Measurements from ENCODE around the gene CXorf49B. TPM values are rescaled to one million over a fixed set of nuclear protein-coding genes. Genes with fewer than 3 reads are reported as not detected.
"Not testable (repeated sequence)": the region's sequence is repeated elsewhere in the genome, so short reads cannot be mapped to it uniquely, and the experiment has no call there.

The CXorf49B gene
- polyA plus RNA-seq, 1 experiment = not detected

DNA sequence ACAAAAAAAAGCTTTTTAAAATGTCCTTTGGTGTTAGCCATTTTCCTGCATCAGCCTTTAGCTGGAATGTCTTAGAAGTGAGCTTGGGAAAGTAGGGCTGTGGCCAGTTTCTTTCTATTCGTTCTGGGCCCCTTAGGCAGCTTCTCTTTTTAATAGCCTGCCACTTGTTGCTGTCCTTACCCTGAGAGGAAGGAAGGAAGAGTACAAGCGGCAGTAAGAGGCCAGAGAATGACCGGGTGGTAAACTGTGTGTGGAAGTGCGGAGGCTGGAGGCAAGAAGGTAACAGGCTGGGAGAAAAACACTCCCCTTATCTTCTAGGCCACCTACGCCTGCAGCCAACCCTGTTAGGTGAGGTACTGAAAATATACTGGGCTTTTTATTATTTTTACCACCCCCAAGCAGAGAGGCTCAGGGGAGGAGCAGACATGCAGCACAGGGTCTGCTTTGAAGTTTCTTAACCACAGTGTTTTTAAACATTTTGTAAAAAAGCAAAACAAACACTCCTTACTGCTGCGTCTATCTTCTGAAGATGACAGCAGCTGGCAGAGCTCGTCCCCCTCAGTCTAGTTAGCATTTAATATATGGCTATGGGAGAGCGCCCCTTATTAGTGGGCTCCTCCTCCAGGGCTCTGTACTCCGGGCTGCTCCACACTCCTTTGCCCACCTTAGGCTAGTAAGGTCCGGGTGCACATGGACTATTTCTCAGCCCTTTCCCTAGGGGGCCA, 19.2 kb downstream of the CXorf49B start:
- H3K4me3 ChIP-seq (ENCODE audit: low read depth, low read length); H3K9me3 ChIP-seq (ENCODE audit: control insufficient read depth, insufficient read depth, low read length); CTCF ChIA-PET; POLR2A ChIA-PET; H3K27ac ChIP-seq (ENCODE audit: low read depth, low read length); H3K27me3 ChIP-seq (ENCODE audit: control insufficient read depth, insufficient read depth, low read length); DNase-seq (ENCODE audit: low read depth, low spot score): not testable (repeated sequence)

DNA sequence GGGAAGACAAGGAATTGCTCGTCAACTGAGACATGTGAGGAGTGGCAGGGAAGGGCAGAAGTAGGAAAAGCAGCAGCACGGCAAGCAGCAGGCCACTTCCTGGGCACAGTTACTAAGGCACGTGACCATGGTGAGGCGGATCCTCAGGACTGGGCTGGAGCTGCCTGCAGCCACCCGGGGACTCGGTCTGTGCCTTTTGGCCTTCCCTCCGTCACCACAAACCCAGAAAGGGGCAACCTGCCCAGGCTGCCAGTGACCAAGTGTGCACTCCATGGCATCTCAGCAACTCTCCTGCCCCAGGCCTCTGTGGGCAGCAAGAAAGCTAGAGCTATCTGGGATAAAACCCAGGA, 19.8 kb downstream of the CXorf49B start:
- POLR2A ChIA-PET; DNase-seq (ENCODE audit: low read depth, low spot score); H3K27ac ChIP-seq (ENCODE audit: low read depth, low read length); CTCF ChIA-PET; H3K9me3 ChIP-seq (ENCODE audit: control insufficient read depth, insufficient read depth, low read length); H3K27me3 ChIP-seq (ENCODE audit: control insufficient read depth, insufficient read depth, low read length); H3K4me3 ChIP-seq (ENCODE audit: low read depth, low read length): not testable (repeated sequence)

DNA sequence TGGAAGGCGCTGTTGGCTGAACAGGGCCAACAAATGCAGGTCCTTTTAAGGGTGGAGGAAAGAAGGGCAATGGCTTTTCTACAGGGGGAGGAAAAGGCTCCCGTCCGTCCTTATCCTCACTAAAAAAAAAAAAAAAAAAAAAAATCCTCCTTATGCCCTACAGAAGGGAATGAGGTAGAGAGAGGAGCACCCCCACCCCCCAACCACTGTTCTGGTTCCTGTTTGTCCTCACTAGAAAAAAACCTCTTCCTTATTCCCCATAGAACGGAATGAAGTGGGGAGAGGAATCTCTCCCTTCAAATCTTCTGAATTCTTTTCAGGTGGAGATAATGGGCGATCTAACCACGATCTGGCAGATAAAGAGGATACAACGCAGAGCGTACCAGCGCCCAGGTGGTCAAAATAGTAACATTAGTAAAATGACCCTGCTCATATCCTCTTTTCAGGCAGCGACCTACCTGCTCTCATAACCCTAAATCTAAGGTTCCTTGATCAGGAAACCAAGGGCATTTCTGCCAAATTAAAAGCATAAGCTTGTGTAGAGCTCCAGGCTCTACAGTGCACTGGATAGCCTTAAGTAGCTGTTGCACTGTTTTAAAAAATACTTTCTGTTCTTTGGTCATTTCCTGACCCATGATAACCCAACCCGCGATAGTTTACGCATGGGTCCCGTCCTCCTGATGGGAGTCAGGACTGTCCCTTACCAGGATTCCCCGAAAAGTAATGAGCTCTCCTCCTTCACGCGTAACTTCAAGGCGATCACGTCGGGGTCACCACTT, 20.6 kb downstream of the CXorf49B start:
- CTCF ChIA-PET; POLR2A ChIA-PET; H3K9me3 ChIP-seq (ENCODE audit: control insufficient read depth, insufficient read depth, low read length); DNase-seq (ENCODE audit: low read depth, low spot score); H3K27ac ChIP-seq (ENCODE audit: low read depth, low read length); H3K4me3 ChIP-seq (ENCODE audit: low read depth, low read length); H3K27me3 ChIP-seq (ENCODE audit: control insufficient read depth, insufficient read depth, low read length): not testable (repeated sequence)

DNA sequence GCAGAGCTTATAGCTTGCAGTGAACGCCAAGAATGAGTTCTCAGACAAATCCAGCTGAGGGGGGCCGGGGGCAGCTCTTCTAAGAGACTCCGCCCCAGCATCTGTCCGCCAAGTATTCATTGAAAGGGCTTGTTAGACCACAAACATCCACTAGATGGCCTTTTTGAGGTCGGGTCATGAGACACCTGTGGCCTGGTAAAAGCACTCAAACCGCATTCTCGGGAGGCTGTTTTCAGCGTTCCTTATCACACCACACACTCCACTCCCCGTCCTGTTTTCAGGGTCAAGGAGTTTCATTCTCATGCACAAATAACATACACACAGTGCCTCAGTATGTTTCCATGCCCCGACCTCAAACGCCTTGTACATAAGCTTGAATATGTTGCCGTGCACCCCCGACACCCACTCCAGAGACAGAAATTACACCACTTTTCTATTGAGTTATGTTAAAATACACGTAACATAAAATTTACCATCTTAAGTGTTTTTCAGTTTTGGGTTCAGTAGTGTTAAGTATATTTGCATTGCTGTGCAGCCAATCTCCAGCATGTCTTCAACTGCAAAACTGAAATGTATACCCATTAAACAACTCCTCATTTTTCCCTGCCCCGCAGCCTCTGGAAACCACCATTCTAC, 21.3 kb downstream of the CXorf49B start:
- DNase-seq (ENCODE audit: low read depth, low spot score); CTCF ChIA-PET; H3K4me3 ChIP-seq (ENCODE audit: low read depth, low read length); H3K27me3 ChIP-seq (ENCODE audit: control insufficient read depth, insufficient read depth, low read length); POLR2A ChIA-PET; H3K9me3 ChIP-seq (ENCODE audit: control insufficient read depth, insufficient read depth, low read length); H3K27ac ChIP-seq (ENCODE audit: low read depth, low read length): not testable (repeated sequence)

DNA sequence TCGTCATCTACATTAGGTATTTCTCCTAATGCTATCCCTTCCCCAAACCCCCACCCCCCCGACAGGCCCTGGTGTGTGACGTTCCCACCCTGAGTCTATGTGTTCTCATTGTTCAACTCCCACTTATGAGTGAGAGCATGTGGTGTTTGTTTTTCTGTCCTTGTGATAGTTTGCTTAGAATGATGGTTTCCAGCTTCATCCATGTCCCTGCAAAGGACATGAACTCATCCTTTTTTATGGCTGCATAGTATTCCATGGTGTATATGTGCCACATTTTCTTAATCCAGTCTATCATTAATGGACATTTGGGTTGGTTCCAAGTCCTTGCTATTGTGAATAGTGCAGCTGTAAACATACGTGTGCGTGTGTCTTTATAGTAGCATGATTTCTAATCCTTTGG, 43.3 kb downstream of the CXorf49B start:
- DNase-seq (ENCODE audit: low read depth, low spot score); POLR2A ChIA-PET; H3K27me3 ChIP-seq (ENCODE audit: control insufficient read depth, insufficient read depth, low read length); H3K9me3 ChIP-seq (ENCODE audit: control insufficient read depth, insufficient read depth, low read length); CTCF ChIA-PET; H3K4me3 ChIP-seq (ENCODE audit: low read depth, low read length); H3K27ac ChIP-seq (ENCODE audit: low read depth, low read length): not testable (repeated sequence)

DNA sequence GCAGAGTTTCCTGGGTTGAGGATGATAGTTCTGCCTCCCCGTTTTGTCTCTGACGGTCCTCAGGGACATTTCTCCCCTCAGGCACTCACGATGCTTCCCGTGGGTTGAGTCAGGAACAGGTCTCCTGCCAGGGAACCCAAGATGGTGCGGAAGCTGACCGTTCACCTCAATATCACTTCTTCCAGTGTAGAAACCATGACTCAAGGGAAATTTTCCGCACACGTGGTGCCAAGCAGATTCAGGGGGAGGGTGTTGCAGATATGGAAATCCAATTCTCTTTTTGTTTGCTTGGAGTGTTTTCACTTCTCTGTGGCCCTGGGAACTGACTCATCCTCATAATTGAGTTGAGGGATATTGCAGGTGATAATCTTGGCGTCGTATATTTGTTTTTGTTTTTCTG, 46.7 kb downstream of the CXorf49B start:
- TF ChIP-seq, protein P1, sequence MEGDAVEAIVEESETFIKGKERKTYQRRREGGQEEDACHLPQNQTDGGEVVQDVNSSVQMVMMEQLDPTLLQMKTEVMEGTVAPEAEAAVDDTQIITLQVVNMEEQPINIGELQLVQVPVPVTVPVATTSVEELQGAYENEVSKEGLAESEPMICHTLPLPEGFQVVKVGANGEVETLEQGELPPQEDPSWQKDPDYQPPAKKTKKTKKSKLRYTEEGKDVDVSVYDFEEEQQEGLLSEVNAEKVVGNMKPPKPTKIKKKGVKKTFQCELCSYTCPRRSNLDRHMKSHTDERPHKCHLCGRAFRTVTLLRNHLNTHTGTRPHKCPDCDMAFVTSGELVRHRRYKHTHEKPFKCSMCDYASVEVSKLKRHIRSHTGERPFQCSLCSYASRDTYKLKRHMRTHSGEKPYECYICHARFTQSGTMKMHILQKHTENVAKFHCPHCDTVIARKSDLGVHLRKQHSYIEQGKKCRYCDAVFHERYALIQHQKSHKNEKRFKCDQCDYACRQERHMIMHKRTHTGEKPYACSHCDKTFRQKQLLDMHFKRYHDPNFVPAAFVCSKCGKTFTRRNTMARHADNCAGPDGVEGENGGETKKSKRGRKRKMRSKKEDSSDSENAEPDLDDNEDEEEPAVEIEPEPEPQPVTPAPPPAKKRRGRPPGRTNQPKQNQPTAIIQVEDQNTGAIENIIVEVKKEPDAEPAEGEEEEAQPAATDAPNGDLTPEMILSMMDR (IDR thresholded peaks at IDR 0.05; ENCODE audit: low read depth, low read length) = no peak
- Histone ChIP-seq H3K27ac (ENCODE audit: low read depth, low read length) (no peak overlapping the region), H3K27me3 (ENCODE audit: control insufficient read depth, insufficient read depth, low read length) (no peaks in the 10 kb centered on the region), H3K4me3 (ENCODE audit: low read depth, low read length) (no peak overlapping the region), H3K9me3 (ENCODE audit: control insufficient read depth, insufficient read depth, low read length) (no peaks in the 10 kb centered on the region)
- ChIA-PET POLR2A (no interaction called here), CTCF (no interaction called here)
- no peak for DNase-seq (ENCODE audit: low read depth, low spot score)

DNA sequence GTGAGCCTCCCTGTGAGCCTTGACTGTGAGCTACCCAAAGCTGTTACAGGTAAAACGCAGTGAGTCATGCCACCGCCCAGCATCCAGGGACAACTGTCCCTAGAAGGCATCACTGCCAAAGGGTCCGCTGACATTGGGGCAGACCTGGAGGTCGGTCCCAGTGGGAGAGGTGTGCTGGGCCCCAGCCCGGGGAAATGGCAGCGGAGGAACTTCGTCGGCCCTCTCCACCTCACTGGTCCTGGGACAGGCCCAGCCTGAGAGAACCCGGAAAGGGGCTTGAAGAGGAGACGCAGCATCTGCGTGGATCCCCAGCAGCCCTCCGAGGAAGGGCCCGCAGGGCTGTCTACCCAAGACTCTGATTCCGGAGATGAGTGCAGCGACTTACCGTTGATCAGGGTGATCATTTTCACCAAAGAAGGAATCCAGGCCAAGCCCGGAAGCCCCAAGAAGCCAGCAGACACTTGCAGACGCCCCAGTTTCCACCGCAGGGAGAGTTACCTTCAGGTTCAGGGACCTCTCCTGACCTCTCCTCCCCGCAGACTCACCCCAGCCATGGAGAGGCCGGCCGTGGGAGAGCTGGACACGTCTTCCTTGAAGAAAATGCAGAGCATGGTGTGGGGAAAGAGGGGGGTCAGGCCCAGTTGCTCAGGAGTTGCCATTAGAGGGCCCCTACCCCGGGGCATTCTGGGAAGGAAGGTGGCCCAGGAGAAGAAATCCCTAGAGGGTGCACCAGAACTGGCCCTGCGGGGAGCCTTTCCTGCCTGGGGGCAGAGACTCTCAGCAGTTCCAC, 51.2 kb downstream of the CXorf49B start:
- ChIA-PET POLR2A (no interaction called here), CTCF (no interaction called here)
- Histone ChIP-seq H3K9me3 (ENCODE audit: control insufficient read depth, insufficient read depth, low read length) (no peaks in the 10 kb centered on the region), H3K27me3 (ENCODE audit: control insufficient read depth, insufficient read depth, low read length) (no peaks in the 10 kb centered on the region), H3K4me3 (ENCODE audit: low read depth, low read length) (no peak overlapping the region), H3K27ac (ENCODE audit: low read depth, low read length) (no peak overlapping the region)
- TF ChIP-seq, protein P1 (IDR thresholded peaks at IDR 0.05; ENCODE audit: low read depth, low read length) = no peak
- DNase-seq (ENCODE audit: low read depth, low spot score) = no peak

Measured in AG04450 (cell line).